Stomach smooth muscle (tissue), 2 donors: Measurements from ENCODE around the gene KRTAP6-3.

ENCODE experiments used
- H3K27ac ChIP-seq: one replicate; pipeline ENCODE4 v1.7.0; 2013; ENCODE audit warnings: mild to moderate bottlenecking, low read length, inconsistent platforms
- H3K27me3 ChIP-seq, 2 donors: one replicate each; pipeline ENCODE4 v1.7.0; 2013; ENCODE audit warnings: low read length in 2 of 2; ENCODE audit not compliant: insufficient read depth in 2 of 2, control insufficient read depth in 1 of 2
- H3K36me3 ChIP-seq, 2 donors: one replicate each; pipeline ENCODE4 v1.7.0; 2013; ENCODE audit warnings: low read length in 2 of 2; ENCODE audit not compliant: control insufficient read depth in 2 of 2, insufficient read depth in 2 of 2
- H3K4me1 ChIP-seq: one replicate; pipeline ENCODE4 v1.7.0; 2013; ENCODE audit warnings: low read length; ENCODE audit not compliant: control insufficient read depth, insufficient read depth
- H3K4me3 ChIP-seq, 2 donors: one replicate each; pipeline ENCODE4 v1.7.0; 2013; ENCODE audit warnings: low read length in 2 of 2
- H3K9ac ChIP-seq, 2 donors: one replicate each; pipeline ENCODE4 v1.7.0; 2013; ENCODE audit warnings: low read length in 2 of 2, mild to moderate bottlenecking in 1 of 2
- H3K9me3 ChIP-seq, 2 donors: one replicate each; pipeline ENCODE4 v1.7.0; 2013; ENCODE audit warnings: low read length in 2 of 2; ENCODE audit not compliant: control insufficient read depth in 2 of 2
- donor health status: healthy.
- donor health status: Pancreatic carcinoma.

The KRTAP6-3 gene

GRCh38 chr21:30623362-30623761, 31.1 kb downstream of the KRTAP6-3 start:
- H3K27me3 ChIP-seq = no peaks in the 10 kb centered on the region
- H3K9ac ChIP-seq = no peak overlapping the region
- no peaks in the 10 kb centered on the region for H3K36me3 ChIP-seq
- no peaks in the 10 kb centered on the region for H3K9me3 ChIP-seq
- no peaks in the 10 kb centered on the region for H3K4me1 ChIP-seq
- no peak overlapping the region for H3K4me3 ChIP-seq
- no peak overlapping the region for H3K27ac ChIP-seq

GRCh38 chr21:30625449-30626165, 33.4 kb downstream of the KRTAP6-3 start:
- H3K9ac ChIP-seq = no peak overlapping the region
- no peaks in the 10 kb centered on the region for H3K9me3 ChIP-seq
- no peaks in the 10 kb centered on the region for H3K27me3 ChIP-seq
- no peak overlapping the region for H3K4me3 ChIP-seq
- no peaks in the 10 kb centered on the region for H3K36me3 ChIP-seq
- no peaks in the 10 kb centered on the region for H3K4me1 ChIP-seq
- H3K27ac ChIP-seq = no peak overlapping the region

GRCh38 chr21:30628109-30628508, 35.9 kb downstream of the KRTAP6-3 start:
- H3K36me3 ChIP-seq = no peaks in the 10 kb centered on the region
- no peaks in the 10 kb centered on the region for H3K9me3 ChIP-seq
- no peaks in the 10 kb centered on the region for H3K4me1 ChIP-seq
- H3K9ac ChIP-seq = no peak overlapping the region
- no peak overlapping the region for H3K4me3 ChIP-seq
- no peaks in the 10 kb centered on the region for H3K27me3 ChIP-seq
- H3K27ac ChIP-seq = no peak overlapping the region

- Histone ChIP-seq H3K36me3 (no peaks in the 10 kb centered on the region), H3K27me3 (no peaks in the 10 kb centered on the region), H3K9me3 (no peaks in the 10 kb centered on the region), H3K27ac (no peak overlapping the region), H3K9ac (no peak overlapping the region), H3K4me1 (no peaks in the 10 kb centered on the region), H3K4me3 (no peak overlapping the region)
Observed at GRCh38 chr21:30629200-30629599, 37.0 kb downstream of the KRTAP6-3 start.

GRCh38 chr21:30634906-30635305, 42.7 kb downstream of the KRTAP6-3 start, which contains the start of gene KRTAP20-2:
TSS of gene KRTAP20-2 (plus strand) at chr21:30635206. CDS start at chr21:30635264, 58 bp downstream.
- no peak within 1 kb of the TSS for H3K27ac ChIP-seq
- H3K9ac ChIP-seq = no peak within 1 kb of the TSS
- no peaks in the 10 kb centered on the region for H3K27me3 ChIP-seq
- no peaks in the 10 kb centered on the region for H3K4me1 ChIP-seq
- H3K36me3 ChIP-seq = no peaks in the 10 kb centered on the region
- no peak within 1 kb of the TSS for H3K4me3 ChIP-seq
- peaks cover 0 to 3% of the 10 kb centered on the region in 2 donors for H3K9me3 ChIP-seq

GRCh38 chr21:30638686-30639085, 46.4 kb downstream of the KRTAP6-3 start:
- Histone ChIP-seq H3K9ac (no peak overlapping the region), H3K27me3 (no peaks in the 10 kb centered on the region), H3K9me3 (peaks cover 0 to 5% of the 10 kb centered on the region in 2 donors), H3K4me1 (no peaks in the 10 kb centered on the region), H3K27ac (no peak overlapping the region), H3K4me3 (no peak overlapping the region), H3K36me3 (no peaks in the 10 kb centered on the region)

- no peaks in the 10 kb centered on the region for H3K36me3 ChIP-seq
- no peaks in the 10 kb centered on the region for H3K4me1 ChIP-seq
- H3K27ac ChIP-seq = no peak within 1 kb of the TSS
- H3K9ac ChIP-seq = no peak within 1 kb of the TSS
- H3K27me3 ChIP-seq = no peaks in the 10 kb centered on the region
- peaks cover 0 to 5% of the 10 kb centered on the region in 2 donors for H3K9me3 ChIP-seq
- no peak within 1 kb of the TSS for H3K4me3 ChIP-seq
Observed at GRCh38 chr21:30642564-30642963, 50.3 kb downstream of the KRTAP6-3 start, which contains the start of gene KRTAP20-3. TSS of gene KRTAP20-3 (plus strand) at chr21:30642864.
